Ishikawa (cell line): Measurements from ENCODE around the gene LEFTY2.

Experiments used
- CEBPB ChIP-seq: IDR thresholded peaks from 2 replicates; pipeline ENCODE4 v1.6.1; 2012
- CREB1 ChIP-seq: IDR thresholded peaks from 2 replicates; pipeline ENCODE4 v1.6.1; 2012; ENCODE audit warnings: low read depth
- EGR1 ChIP-seq: IDR thresholded peaks from 2 replicates; pipeline ENCODE4 v1.6.1; 2012
- EP300 ChIP-seq: IDR thresholded peaks from 2 replicates; pipeline ENCODE4 v1.6.1; 2012; ENCODE audit warnings: borderline replicate concordance
- FOXM1 ChIP-seq: IDR thresholded peaks from 2 replicates; pipeline ENCODE4 v1.6.1; 2012; ENCODE audit warnings: low read depth, borderline replicate concordance
- MAX ChIP-seq: IDR thresholded peaks from 2 replicates; pipeline ENCODE4 v1.6.1; 2012
- NFIC ChIP-seq: IDR thresholded peaks from 2 replicates; pipeline ENCODE4 v1.6.1; 2012
- RAD21 ChIP-seq: IDR thresholded peaks from 2 replicates; pipeline ENCODE4 v1.6.1; 2012; ENCODE audit warnings: low read depth
- REST ChIP-seq: IDR thresholded peaks from 2 replicates; pipeline ENCODE4 v1.6.1; 2012; ENCODE audit warnings: low read depth, mild to moderate bottlenecking
- TAF1 ChIP-seq: IDR thresholded peaks from 2 replicates; pipeline ENCODE4 v1.6.1; 2012; ENCODE audit warnings: low read depth, mild to moderate bottlenecking
- TCF12 ChIP-seq: IDR thresholded peaks from 2 replicates; pipeline ENCODE4 v1.6.1; 2012; ENCODE audit warnings: low read depth
- TEAD4 ChIP-seq: IDR thresholded peaks from 2 replicates; pipeline ENCODE4 v1.6.1; 2012
- USF1 ChIP-seq: IDR thresholded peaks from 2 replicates; pipeline ENCODE4 v1.6.1; 2012
- YY1 ChIP-seq: IDR thresholded peaks from 2 replicates; pipeline ENCODE4 v1.6.1; 2012; ENCODE audit warnings: low read depth
- ZBTB7A ChIP-seq: IDR thresholded peaks from 2 replicates; pipeline ENCODE4 v1.6.1; 2012; ENCODE audit warnings: low read depth

The LEFTY2 gene

GRCh38 chr1:225946082-225946620 lies 5.1 kb upstream of the LEFTY2 start:
- no peak for TF ChIP-seq CEBPB
- no peak for TF ChIP-seq EGR1
- no peak for TF ChIP-seq YY1

- TF ChIP-seq EP300 = no peak
- TF ChIP-seq ZBTB7A = no peak
- no peak for TF ChIP-seq FOXM1
- TF ChIP-seq MAX = no peak
- no peak for TF ChIP-seq REST
- TF ChIP-seq EGR1 = no peak
- TF ChIP-seq TAF1 = no peak
- no peak for TF ChIP-seq USF1
Observed at GRCh38 chr1:225945564-225945963, 4.5 kb upstream of the LEFTY2 start.

- TF ChIP-seq NFIC (no peak), YY1 (no peak), MAX (no peak), EGR1 (no peak), ZBTB7A (no peak), TEAD4 (no peak), CREB1 (no peak), RAD21 (no peak), TCF12 (no peak), FOXM1 (no peak), TAF1 (no peak), REST (no peak), EP300 (no peak), CEBPB (no peak), USF1 (no peak)
Observed at GRCh38 chr1:225944951-225945350, 3.9 kb upstream of the LEFTY2 start.

- no peak for TF ChIP-seq USF1
- TF ChIP-seq ZBTB7A = no peak
- TF ChIP-seq MAX = no peak
- TF ChIP-seq TCF12 = no peak
- no peak for TF ChIP-seq TAF1
- no peak for TF ChIP-seq REST
- TF ChIP-seq FOXM1 = no peak
- no peak for TF ChIP-seq CREB1
- TF ChIP-seq YY1 = no peak
- no peak for TF ChIP-seq TEAD4
- TF ChIP-seq EP300 = no peak
- no peak for TF ChIP-seq EGR1
- no peak for TF ChIP-seq NFIC
- no peak for TF ChIP-seq CEBPB
- TF ChIP-seq RAD21 = no peak
Observed at GRCh38 chr1:225944387-225944786, 3.4 kb upstream of the LEFTY2 start.
